Astrocyte of the cerebellum (primary cell): Measurements from ENCODE around the gene DCBLD1.

Source experiments
- DNase-seq: peaks from one replicate; pipeline ENCODE4 v3.0.0-alpha.2; 2011; ENCODE audit warnings: low read depth
- H3K4me3 ChIP-seq: 2 replicates; pipeline ENCODE4 v1.5.1; 2011; ENCODE audit warnings: mild to moderate bottlenecking, low read depth, low read length, moderate library complexity
- CTCF ChIP-seq: IDR thresholded peaks from 2 replicates; pipeline ENCODE4 v1.5.1; 2012; ENCODE audit warnings: low read length, low read depth, moderate library complexity, mild to moderate bottlenecking; ENCODE audit errors: missing control alignments
- in situ Hi-C: cut with HindIII; loops from 2 replicates; pipeline ENCODE4 v1.10.0; 2017; ENCODE audit warnings: low sequenced_read_pairs

Gene DCBLD1

GRCh38 chr6:117549611-117550010, 67.1 kb downstream of the DCBLD1 start:
- no peak overlapping the region for H3K4me3 ChIP-seq
- TF ChIP-seq CTCF = no peak
- in situ Hi-C loops = loop anchor here (10.0 kb wide), 1 partner anchor 85 kb away; no protein-coding TSS in a partner anchor
- no peak for DNase-seq

DNA sequence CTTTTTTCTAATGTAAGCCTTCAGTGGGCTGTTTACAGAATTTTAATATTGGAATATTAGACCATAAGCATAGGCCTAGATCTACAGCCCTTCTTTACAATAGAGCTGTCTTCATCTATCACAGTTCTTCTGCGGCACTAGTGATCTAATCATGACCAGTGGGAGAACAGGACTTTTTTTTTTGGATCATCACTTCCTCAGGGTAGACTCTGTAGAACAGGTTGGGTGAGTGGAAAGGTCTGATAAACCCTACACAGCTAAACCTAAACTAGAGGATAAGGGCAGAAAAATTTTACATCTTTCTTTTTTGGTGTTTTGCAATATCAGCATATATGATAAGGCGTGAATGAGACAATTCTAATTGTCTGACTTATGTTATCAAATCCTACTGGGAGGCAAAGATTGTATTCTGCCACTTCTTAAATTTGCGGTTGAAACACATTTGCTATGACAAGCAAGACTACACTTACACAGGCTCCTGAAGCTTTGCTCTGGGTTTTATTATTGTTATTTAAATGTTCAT, 67.7 kb downstream of the DCBLD1 start:
- no peak for TF ChIP-seq CTCF
- in situ Hi-C loops = no loop called here
- no peak for DNase-seq
- no peak overlapping the region for H3K4me3 ChIP-seq

GRCh38 chr6:117550618-117551242, 68.3 kb downstream of the DCBLD1 start:
- no peak for TF ChIP-seq CTCF
- in situ Hi-C loops = no loop called here
- no peak overlapping the region for H3K4me3 ChIP-seq
- DNase-seq = no peak

DNA sequence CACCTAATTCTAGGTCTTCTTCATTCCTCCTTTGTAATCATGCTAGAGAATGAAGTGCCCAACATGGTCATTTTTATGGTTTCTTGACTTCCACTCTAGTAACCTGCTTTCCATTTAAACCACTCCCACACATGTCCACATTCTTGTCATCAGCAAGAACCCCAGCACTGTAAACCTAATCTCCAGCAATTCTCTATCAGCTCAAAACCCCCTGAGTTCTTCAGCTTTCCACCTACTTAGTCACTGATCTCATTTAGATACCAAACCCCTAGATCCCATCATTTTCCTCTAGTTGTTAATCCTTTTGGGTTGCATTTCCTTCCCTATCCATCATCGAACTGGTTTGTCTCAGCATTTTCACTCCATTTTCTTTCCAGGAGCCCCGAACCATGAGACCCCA, 70.1 kb downstream of the DCBLD1 start:
- no peak for TF ChIP-seq CTCF
- H3K4me3 ChIP-seq = no peak overlapping the region
- in situ Hi-C loops = no loop called here
- DNase-seq = no peak

DNA sequence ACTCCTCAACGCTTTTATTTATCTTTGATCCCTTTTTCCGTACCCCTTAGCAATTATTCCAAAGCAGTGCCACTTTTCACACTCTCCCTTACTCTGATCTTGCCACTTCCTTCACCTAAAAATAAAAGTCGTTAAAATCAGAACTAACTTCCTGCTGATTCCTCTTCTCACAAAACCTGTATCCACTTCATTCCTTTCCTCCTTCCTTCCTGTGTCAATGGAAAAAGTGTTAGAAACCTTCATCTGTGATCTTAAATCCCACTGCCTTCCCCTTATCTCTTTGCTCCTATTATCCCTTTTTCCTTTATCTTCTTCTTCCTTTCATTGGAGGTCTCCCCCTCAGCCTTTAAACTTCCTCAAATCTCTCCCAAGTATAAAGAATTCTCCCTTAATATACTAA, 70.7 kb downstream of the DCBLD1 start:
- in situ Hi-C loops = no loop called here
- no peak for TF ChIP-seq CTCF
- no peak for DNase-seq
- H3K4me3 ChIP-seq = no peak overlapping the region

DNA sequence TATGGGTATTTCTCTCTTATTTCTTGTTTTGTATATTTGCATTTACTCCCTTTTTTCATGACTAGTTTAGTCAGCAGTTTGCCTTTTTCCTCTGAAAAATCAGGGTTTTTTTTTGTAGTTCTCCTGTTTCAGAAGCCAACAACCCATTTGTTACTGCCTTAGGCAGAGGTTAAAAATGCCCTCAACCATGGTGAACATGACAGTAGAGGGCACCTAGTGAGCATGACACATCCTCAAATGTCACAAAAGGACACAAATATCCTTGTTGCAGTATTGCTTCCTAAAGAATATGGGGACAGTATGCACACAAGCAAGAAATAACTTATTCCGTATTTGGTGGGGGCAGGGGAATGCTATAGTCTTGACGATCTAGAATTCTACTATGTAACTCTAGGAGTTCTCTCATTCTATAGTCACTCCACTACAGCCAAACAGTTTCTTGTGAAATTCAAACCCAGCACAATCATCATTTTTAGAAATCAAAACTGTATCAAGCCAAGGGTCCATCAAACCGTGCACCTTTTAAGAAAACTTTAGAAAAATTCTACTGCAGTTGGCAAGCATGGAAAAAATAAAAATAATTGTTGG, 72.9 kb downstream of the DCBLD1 start:
- in situ Hi-C loops = no loop called here

More for the DNA sequence above, 72.9 kb downstream of the DCBLD1 start:
- DNase-seq = no peak
- H3K4me3 ChIP-seq = no peak overlapping the region
- no peak for TF ChIP-seq CTCF
